Muscle of arm (tissue), 14 donors: ENCODE measurements around the gene EXOG. TPM values are rescaled to one million over a fixed set of nuclear protein-coding genes. Genes with fewer than 3 reads are reported as not detected.

Source experiments
- DNase-seq: peaks from one replicate; pipeline ENCODE4 v3.0.0-alpha.2; 2013
- long read RNA-seq, 11 donors: transcript quantifications; one replicate each; lab custom pipeline, GENCODE V29; 2026
- polyA plus RNA-seq, 12 donors: library from polyadenylated mRNA; unstranded; fragments of 120-200 nt; gene quantifications; one replicate each; pipeline ENCODE4 v1.2.1, GENCODE V29; 2013; ENCODE audit not compliant: insufficient read length in 12 of 12

Gene EXOG
- polyA plus RNA-seq, result 10 to 100 TPM in 10 of 12 donors, 1 to 10 TPM in 1, not detected in 1; 9.1 to 25.4 (median 17.0) TPM
- long read RNA-seq, donor 1, partial matches to known transcripts, result 0 of 2 reads
- long read RNA-seq, donor 1, other reads (novel, unspliced or antisense), result 0 of 2 reads
- long read RNA-seq, donor 2, partial matches to known transcripts, result 0 of 1 reads
- long read RNA-seq, donor 2, other reads (novel, unspliced or antisense), result 0 of 1 reads
- long read RNA-seq, donor 3, result 0 reads
- long read RNA-seq, donor 4, partial matches to known transcripts, result 0 of 3 reads
- long read RNA-seq, donor 4, other reads (novel, unspliced or antisense), result 0 of 3 reads
- long read RNA-seq, donor 5, partial matches to known transcripts, result 0 of 3 reads
- long read RNA-seq, donor 5, other reads (novel, unspliced or antisense), result 0 of 3 reads
- long read RNA-seq, donor 6, partial matches to known transcripts, result 0 of 2 reads
- long read RNA-seq, donor 6, other reads (novel, unspliced or antisense), result 0 of 2 reads
- long read RNA-seq, donor 7, partial matches to known transcripts, result 0 of 1 reads
- long read RNA-seq, donor 7, other reads (novel, unspliced or antisense), result 0 of 1 reads
- long read RNA-seq, donor 8, transcript EXOG-201 (6 exons, 2,792 nt), result major isoform, 5 of 7 reads
- long read RNA-seq, donor 8, partial matches to known transcripts, result 0 of 7 reads
- long read RNA-seq, donor 8, other reads (novel, unspliced or antisense), result 0 of 7 reads
- long read RNA-seq, donor 9, result 0 reads
- long read RNA-seq, donor 10, partial matches to known transcripts, result 0 of 2 reads
- long read RNA-seq, donor 10, other reads (novel, unspliced or antisense), result 0 of 2 reads
- long read RNA-seq, donor 11, partial matches to known transcripts, result 5 of 9 reads
- long read RNA-seq, donor 11, other reads (novel, unspliced or antisense), result 0 of 9 reads

GRCh38 chr3:38496131-38496910, at the start of gene EXOG:
Gene EXOG (plus strand): TSS chr3:38496340. CDS start chr3:38496368, 28 bp downstream.
- DNase-seq, result peak; percentile 94

DNA sequence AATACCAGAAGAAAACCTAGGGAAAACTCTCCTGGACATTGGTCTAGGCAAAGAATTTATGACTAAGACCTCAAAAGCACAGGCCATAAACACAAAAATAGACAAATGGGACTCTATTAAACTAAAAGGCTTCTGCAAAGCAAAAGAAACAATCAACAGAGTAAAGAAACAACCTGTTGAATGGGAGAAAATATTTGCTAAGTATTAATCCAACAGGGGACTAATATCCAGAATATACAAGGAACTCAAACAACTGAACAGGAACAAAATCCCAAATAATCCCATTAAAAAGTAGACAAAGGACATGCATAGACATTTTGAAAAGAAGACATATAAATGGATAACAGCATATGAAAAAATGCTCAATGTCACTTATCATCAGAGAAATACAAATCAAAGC, 49.3 kb upstream of the EXOG start:
- no peak for DNase-seq

GRCh38 chr3:38450853-38451252, 45.3 kb upstream of the EXOG start:
- DNase-seq, result no peak

DNA sequence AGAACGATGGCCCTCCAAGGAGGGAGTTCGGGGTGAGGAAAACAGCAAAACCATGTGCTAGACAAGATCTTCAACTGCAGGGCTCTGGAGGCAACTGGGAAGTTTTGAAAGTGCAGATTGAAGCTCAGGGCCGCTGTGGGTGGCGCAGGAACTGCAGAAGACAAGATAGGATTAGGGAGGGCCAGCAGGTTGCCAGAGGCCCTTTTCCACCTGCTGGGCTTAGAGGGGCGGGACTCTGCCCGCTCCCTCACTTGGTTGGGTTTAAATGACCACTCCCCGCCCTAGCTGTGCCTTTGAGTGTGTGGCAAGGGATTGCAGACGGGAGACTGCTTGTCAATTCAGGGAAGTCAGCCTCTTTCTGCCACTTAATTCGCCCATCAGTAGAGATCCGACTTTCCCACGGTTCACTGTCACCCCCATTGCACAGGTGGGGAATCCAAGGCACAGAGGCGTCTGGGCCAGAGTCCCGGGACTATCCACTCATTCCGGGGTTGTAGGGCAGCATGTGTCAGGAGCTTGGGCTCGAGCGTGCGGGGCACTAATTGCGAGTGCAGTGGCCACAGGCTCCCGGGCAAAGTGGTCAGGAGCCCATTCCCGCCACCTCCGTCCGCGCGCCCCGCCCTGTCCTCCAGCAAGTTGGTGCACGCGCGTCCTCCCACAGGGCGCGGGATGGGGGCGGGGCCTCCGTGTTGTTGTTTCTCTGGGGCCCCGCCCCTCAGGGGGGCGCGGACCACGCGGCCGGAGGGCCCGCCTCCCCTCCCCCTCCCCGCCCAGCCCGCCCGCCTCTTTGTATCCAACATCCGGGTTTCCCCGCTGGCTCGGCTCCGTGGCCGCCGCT, 42.8 kb upstream of the EXOG start, which contains the start of gene ACVR2B:
ACVR2B (plus strand) TSS at position 816 of the 838 bp plus-strand sequence. CDS start 433 bp downstream, outside the sequence.
- DNase-seq, result peak; percentile 82

DNA sequence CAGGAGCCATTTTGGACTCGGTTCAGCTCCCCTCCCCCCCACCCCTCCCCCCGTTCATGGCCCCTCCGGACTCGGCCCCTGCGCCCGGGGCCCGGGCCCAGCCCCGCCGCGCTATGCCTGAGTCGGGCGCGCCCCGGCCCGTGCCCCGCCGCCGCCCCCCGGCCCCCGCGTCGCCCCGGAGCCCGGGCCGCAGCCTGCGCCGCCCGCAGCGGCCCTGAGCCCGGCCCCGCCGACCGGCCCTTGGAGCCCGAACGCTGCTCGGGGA, 42.3 kb upstream of the EXOG start:
- DNase-seq, result no peak

DNA sequence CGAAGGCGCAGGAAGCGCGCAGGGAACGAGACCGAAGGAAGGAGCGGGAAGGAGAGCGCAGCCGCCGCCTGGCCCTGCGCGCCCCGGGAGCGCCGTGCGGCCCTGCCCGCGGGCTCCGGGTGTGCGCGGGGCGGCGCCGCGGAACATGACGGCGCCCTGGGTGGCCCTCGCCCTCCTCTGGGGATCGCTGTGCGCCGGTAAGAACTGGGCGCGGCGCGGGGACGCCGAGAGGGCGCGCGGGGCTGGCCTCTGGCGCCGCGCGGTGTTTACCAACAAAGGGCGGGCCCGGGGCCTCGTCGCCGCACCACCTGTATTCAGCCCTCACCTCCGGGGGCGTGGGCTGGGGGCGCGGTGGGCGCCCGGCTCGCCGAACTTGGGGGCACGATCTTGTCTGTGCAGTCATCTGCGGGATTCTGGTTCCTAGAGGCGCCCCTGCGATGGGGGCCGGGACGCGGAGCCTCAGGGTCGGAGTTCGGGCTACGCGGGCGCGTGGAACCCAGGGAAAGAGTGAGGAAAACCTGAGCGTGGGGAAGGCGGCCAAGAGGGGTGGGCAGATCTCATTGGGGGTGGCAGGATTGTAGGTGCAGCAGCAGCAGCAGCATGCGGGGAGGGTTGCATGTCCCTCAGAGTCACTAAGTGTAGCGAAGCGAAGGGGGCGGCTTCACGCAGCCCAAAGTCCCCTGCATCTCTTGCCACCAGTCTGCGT, 41.8 kb upstream of the EXOG start:
- peak; percentile 35 for DNase-seq

DNA sequence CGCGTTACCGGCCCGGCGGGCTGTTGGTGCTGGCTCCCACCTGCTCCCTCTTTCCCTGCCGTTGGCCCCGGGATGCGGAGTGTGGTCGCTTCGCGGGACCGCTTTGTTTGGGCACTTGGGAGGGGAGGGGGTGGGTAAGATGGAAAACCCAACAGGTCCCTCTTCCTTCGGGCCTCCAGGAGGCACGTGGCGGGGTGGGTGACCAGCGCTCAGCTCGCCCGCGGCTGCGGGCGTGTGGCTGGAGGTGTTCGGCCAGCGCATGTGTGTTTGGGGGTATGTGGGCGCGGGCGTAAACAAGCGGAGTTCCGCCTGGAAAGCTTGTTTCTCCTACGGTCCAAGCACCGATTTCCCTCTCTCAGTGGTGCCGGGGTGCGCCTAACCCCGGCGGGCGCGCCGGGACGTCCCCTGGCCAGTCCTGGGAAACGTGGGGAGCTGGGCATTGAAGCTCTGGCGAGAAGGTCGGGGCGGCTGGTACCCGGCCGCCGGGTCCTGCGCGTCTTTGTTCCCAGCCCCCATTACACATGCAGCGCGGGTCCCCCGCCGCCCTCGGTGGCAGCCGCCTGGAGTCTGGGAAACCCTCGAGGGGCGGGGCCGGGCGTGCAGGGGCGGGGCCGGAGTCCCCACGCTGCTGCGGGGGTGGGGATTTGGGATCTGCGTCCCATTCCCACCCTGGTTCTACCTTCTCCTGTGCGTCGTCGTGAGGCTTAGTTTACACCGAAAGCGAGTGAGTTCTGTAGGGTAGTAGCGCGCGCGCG, 41.1 kb upstream of the EXOG start:
- no peak for DNase-seq

GRCh38 chr3:38455639-38456430, 40.3 kb upstream of the EXOG start:
- DNase-seq, result peak; percentile 33

DNA sequence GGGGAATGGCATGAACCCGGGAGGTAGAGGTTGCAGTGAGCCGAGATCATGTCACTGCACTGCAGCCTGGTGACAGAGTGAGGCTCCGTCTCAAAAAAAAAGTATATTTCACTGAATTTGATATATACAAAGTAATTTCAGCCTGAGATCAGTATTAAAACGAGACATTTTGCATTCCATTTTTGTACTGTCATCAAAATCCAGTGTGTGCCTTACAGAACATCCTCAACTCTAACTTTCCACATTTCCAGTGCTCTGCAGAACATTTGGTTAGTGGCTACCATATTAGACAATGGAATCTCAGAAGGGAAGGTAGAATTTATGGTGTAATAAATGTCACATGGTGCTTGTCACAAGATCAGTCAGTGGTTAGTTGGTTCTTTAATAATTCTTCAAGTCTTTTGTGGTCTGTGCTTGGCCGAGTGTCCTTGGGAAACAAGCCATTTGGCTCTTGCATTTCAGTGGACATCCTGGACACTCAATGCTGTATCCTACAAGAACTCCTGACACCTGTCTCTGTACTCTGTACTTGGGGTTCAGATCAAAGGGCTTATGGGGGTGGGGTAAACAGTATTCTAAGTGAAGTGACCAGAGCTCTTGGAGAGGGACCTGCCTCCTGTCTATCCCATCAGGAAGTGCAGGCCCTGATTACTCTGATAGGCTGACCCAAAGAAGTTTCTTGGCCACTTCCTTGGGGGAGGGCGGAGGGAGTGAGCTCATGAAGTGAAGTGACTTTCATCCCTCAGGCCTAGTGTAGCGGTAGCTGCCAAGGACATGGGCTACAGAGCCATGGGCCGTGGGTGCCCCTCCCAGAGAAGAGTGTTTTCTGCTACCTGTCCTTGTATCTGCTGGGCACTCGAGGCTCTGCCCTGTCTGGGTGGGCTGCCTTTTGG, 38.8 kb upstream of the EXOG start:
- DNase-seq, result no peak

- peak; percentile 19 for DNase-seq
Observed at GRCh38 chr3:38458796-38459498, 37.2 kb upstream of the EXOG start.

DNA sequence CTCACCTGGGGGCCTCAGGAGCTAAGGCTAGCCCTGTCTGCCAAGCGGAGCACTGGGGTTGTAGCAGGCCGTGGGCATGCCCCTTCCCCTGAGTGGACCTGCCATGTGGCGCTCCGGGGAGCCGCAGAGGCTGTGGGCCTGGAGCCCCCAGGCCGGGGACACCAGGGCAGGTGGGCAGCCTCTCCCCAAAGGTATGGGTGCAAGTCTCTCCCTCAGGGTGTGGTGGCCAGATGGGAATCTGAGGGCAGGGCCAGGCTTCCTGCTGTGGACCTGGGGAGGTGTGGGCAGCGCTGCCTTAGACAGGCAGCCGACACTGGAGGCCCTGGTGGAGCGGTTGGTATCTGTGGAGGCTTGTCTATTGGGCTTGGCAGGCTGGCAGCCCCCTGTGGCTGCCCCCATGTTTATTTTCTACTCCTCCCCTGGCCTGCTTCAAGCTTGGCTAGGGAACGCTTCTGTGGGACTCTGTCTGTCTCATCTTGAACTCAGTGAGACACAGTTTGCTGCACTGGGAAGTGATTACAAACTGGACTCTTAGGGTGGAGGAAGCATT, 36.6 kb upstream of the EXOG start:
- DNase-seq, result no peak

DNA sequence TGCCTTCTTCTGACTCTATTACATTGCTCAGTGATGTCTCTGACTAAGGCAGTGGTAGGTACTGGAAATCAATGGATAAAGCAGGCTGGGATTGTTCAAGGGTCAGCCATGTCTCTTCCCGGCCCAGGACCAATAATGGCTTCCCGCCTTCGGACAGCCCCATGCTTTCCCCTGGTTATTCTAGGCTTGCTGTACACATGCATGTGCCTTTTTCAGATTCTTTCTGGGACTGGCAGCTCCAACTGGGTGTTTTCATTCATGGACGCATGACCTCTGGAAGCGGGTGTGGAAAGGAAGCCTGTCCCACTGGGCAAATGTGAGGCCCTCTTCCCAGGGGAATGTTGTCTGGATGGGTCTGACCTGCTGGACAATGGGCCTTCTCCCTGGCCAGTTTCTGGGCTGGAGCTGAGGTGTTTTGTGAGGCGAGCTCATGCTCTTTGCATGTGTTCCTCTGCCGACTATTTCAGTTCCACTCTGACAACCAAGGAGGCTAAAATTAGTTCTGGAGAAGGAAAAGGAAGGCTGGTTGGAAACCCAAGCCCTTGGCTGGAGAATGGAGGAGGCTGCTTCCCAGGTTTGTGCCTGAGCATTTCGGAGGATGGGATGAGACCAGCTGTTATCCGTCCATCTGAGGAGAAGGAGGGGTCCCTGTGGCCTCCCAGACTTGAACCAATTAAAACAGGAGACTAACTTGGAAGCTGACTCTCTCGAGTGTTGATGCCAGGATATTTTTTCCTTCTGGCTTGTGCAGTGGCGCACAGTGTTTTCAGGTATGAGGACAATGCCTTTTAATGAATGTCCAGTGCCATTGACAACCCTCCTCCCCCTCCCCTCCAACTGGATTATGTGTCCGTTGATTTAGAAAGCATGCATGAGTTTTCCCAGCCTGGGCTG, 35.5 kb upstream of the EXOG start:
- peak; percentile 64 for DNase-seq

- DNase-seq, result no peak
Observed at GRCh38 chr3:38465588-38466154, 30.5 kb upstream of the EXOG start.

- no peak for DNase-seq
Observed at GRCh38 chr3:38468765-38469164, 27.4 kb upstream of the EXOG start.

- DNase-seq, result no peak
Observed at GRCh38 chr3:38469852-38470251, 26.3 kb upstream of the EXOG start.
